Measurements from ENCODE around the gene ECE1. TPM values are rescaled to one million over a fixed set of nuclear protein-coding genes. Genes with fewer than 3 reads are reported as not detected.
A peak's percentile ranks its signal among the peaks of the same experiment; 100 is the strongest.

Gene ECE1
- total and polyA plus RNA-seq, 2 of the 8 experiments (the other 6 are each of a cell fraction or from before 2014, with no cell fraction given): 21.4 to 36.8 TPM

DNA sequence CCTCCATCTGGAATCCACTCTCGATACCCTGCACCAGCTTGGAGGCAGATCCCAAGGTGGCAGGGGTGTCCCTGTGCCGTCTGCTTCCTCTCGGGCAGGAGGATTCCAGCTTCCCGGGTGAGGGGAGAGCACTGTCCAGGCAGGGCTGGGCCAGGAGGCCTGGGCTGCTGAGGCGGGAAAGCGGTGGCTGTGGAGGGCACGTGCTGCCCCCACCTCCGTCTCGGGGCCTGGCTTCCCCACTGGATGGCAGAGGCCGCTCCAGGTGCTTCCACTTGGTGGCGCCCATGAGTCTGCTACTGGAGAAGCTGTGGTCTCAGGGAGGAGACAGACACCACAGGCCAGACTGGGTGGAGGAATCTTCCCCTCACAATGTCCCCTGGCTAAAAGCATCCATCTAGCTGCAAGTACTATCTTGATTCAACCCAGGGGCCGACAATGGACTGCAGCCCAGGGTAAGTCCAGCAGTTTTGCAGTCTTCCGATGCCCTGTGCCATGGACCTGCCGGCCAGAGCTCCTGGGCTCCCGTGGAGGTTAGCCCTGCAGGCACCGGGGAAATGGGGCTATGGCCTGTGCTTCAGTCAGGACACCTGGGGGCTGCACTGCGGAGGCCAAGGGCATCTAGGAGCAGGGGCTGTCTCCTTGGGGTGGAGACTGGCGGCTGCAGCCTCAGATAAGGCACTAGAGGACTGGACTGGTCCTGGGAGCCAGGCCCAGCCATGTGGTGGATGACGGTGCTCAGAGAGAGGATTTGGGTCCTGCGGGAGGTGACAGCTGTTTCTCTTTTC lies 72.3 kb downstream of the ECE1 start:
- 73% methylated on average over 20 of the region's 20 CpGs; no CpG with 5 or more reads in 1 of the 2 experiments for WGBS, 2 experiments (ENCODE audit: extremely low coverage in 1 of 2, insufficient coverage in 1 of 2, insufficient read length in 1 of 2, insufficient replicate concordance in 2 of 2, low coverage in 1 of 2, low lambda C conversion rate in 2 of 2, missing lambda C conversion rate in 1 of 2)
- H4K20me1 ChIP-seq (replicated peaks in 1 of 2; ENCODE audit: control insufficient read depth in 1 of 2, insufficient read depth in 2 of 2, low read length in 2 of 2): peaks cover 0 to 5% of the 10 kb centered on the region in 2 experiments
- no peak for FAIRE-seq
- no peak for TF ChIP-seq TBP (IDR thresholded peaks at IDR 0.05; ENCODE audit: low read depth, low read length)
- TF ChIP-seq RAD21 (IDR thresholded peaks at IDR 0.05 in 1 of 2, conservative IDR thresholded peaks at IDR 0.05 in 1 of 2; ENCODE audit: low read depth in 2 of 2, low read length in 2 of 2): peak; percentile 58 to 65
- 0 out of 2 replicates have a peak, but pooled peaks have one; percentile 43 for TF ChIP-seq CREB1 (IDR thresholded peaks at IDR 0.05)
- TF ChIP-seq CEBPB (IDR thresholded peaks at IDR 0.05; ENCODE audit: low read depth, low read length): no peak
- no peak for TF ChIP-seq SIRT6 (IDR thresholded peaks at IDR 0.05; ENCODE audit: low read length)
- no peak for TF ChIP-seq FOSL1 (IDR thresholded peaks at IDR 0.05; ENCODE audit: insufficient read depth, low read depth, low read length)
- TF ChIP-seq, protein P1, sequence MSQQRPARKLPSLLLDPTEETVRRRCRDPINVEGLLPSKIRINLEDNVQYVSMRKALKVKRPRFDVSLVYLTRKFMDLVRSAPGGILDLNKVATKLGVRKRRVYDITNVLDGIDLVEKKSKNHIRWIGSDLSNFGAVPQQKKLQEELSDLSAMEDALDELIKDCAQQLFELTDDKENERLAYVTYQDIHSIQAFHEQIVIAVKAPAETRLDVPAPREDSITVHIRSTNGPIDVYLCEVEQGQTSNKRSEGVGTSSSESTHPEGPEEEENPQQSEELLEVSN (IDR thresholded peaks at IDR 0.05): peak; percentile 100
- TF ChIP-seq, protein P2, sequence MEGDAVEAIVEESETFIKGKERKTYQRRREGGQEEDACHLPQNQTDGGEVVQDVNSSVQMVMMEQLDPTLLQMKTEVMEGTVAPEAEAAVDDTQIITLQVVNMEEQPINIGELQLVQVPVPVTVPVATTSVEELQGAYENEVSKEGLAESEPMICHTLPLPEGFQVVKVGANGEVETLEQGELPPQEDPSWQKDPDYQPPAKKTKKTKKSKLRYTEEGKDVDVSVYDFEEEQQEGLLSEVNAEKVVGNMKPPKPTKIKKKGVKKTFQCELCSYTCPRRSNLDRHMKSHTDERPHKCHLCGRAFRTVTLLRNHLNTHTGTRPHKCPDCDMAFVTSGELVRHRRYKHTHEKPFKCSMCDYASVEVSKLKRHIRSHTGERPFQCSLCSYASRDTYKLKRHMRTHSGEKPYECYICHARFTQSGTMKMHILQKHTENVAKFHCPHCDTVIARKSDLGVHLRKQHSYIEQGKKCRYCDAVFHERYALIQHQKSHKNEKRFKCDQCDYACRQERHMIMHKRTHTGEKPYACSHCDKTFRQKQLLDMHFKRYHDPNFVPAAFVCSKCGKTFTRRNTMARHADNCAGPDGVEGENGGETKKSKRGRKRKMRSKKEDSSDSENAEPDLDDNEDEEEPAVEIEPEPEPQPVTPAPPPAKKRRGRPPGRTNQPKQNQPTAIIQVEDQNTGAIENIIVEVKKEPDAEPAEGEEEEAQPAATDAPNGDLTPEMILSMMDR (IDR thresholded peaks at IDR 0.05; ENCODE audit: control extremely low read depth in 1 of 3, insufficient read depth in 1 of 3, low read depth in 1 of 3, low read length in 3 of 3): peak; percentile 81 to 88 (median 86)

More for the DNA sequence above, 72.3 kb downstream of the ECE1 start:
- Histone ChIP-seq H3K79me2 (ENCODE audit: control insufficient read depth in 1 of 2, insufficient read depth in 2 of 2, low read length in 2 of 2) (no peaks in the 10 kb centered on the region), H3K9ac (replicated peaks in 1 of 4; ENCODE audit: extremely low read depth in 1 of 4, low read depth in 3 of 4, low read length in 3 of 4) (no peak overlapping the region), H3K4ac (replicated peaks; ENCODE audit: insufficient read length, low read depth, low read length) (no peak overlapping the region), H2BK12ac (ENCODE audit: low read depth, low read length) (no peak overlapping the region), H2AFZ (ENCODE audit: low read length) (no peak overlapping the region), H3K23me2 (ENCODE audit: low read depth, low read length) (no peaks in the 10 kb centered on the region), H2BK5ac (ENCODE audit: low read depth, low read length) (peak overlapping the region; percentile 77; the same call in 1 of the 2 replicates), H3K18ac (ENCODE audit: extremely low read depth, low read length) (peak overlapping the region; percentile 76; the same call in 1 of the 2 replicates), H3K79me1 (ENCODE audit: low read depth, low read length) (no peaks in the 10 kb centered on the region), H3K4me3 (ENCODE audit: extremely low read depth in 1 of 4, insufficient read depth in 2 of 4, low read depth in 3 of 4, low read length in 4 of 4) (no peak overlapping the region), H3K4me1 (replicated peaks in 1 of 4; ENCODE audit: control insufficient read depth in 3 of 4, insufficient read depth in 4 of 4, low read length in 3 of 4) (peaks cover 0 to 5% (median 5%) of the 10 kb centered on the region in 4 experiments; a peak in 5 of 7 replicates), H3K14ac (ENCODE audit: insufficient read length) (no peak overlapping the region), H3K27me3 (replicated peaks in 1 of 4; ENCODE audit: control insufficient read depth in 3 of 4, extremely low read depth in 1 of 4, insufficient read depth in 3 of 4, low read length in 3 of 4) (no peaks in the 10 kb centered on the region), H2AK5ac (ENCODE audit: low read depth, low read length) (no peak overlapping the region), H4K8ac (ENCODE audit: extremely low read depth, insufficient read depth, low read length) (no peak overlapping the region; the same call in 1 of the 2 replicates), H3K9me3 (ENCODE audit: insufficient read depth in 2 of 2, low read depth in 1 of 2, low read length in 1 of 2) (no peaks in the 10 kb centered on the region), H2BK120ac (replicated peaks; ENCODE audit: low read depth, low read length) (no peak overlapping the region), H2BK20ac (ENCODE audit: low read length) (0 out of 2 replicates have a peak overlapping the region, but pooled peaks have one; percentile 80), H4K91ac (replicated peaks; ENCODE audit: insufficient read length, low read length) (peak overlapping the region; percentile 72), H3K4me2 (ENCODE audit: insufficient read depth in 1 of 2, low read depth in 2 of 2, low read length in 2 of 2) (no peak overlapping the region), H3K56ac (replicated peaks; ENCODE audit: insufficient read length, low read depth, low read length) (no peak overlapping the region), H3K36me3 (ENCODE audit: control insufficient read depth in 2 of 4, insufficient read depth in 4 of 4, low read length in 3 of 4) (peaks cover 2 to 10% (median 5%) of the 10 kb centered on the region in 4 experiments; a peak in 3 of 8 replicates), H2BK15ac (ENCODE audit: low read length) (0 out of 2 replicates have a peak overlapping the region, but pooled peaks have one; percentile 95), H4K5ac (ENCODE audit: insufficient read length, low read depth, low read length) (no peak overlapping the region), H3K27ac (ENCODE audit: low read depth, low read length) (no peak overlapping the region), H3K23ac (ENCODE audit: insufficient read length) (no peak overlapping the region)
- DNase-seq (ENCODE audit: low read depth in 1 of 2, low spot score in 2 of 2): peak in 1 of 2 experiments; percentile 96
- ChIA-PET POLR2A (ENCODE audit: partially characterized antibody) (interaction anchor here (0.6 to 0.9 kb wide), 2 partner anchors 437 kb away, joined by 3 to 4 read pairs; no protein-coding TSS in a partner anchor), CTCF (ENCODE audit: partially characterized antibody) (interaction anchor here (0.6 to 11.3 kb wide), 65 partner anchors 9 to 625 kb away, joined by 3 to 165 read pairs (median 4); no protein-coding TSS in a partner anchor)
